CD4-positive, alpha-beta T cell treated with Interleukin-2 at 100 ng/mL for 4 hours (primary cell): ENCODE measurements around the gene TRIP10.
"Not testable (repeated sequence)": the region's sequence is repeated elsewhere in the genome, so short reads cannot be mapped to it uniquely, and the experiment has no call there.

Source experiments
- DNase-seq: peaks from one replicate; pipeline ENCODE4 v3.0.0-alpha.2; 2020; ENCODE audit warnings: low spot score

Gene TRIP10

DNA sequence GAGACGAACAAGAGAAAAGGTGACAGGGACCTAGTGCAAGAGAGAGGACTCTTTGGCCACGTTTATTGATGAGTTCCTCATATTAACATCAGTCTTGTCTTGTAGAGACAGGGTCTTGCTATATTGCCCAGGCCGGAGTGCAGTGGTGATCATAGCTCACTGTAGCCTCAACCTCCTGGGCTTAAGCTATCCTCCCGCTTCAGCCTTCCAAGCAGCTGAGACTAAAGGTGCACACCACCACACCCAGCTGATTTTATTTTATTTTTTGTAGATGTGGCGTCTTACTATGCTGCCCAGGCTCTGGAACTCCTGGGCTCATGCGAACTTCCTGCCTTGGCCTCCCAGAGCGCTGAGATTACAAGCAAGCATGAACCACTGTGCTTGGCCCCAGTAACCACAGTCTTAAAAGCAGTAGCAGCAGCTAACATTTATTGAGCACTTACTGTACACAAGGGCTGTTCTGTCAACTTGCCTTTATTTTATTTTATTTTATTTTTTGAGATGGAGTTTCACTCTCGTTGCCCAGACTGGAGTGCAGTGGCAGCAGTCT, 28.8 kb downstream of the TRIP10 start:
- DNase-seq = no peak

DNA sequence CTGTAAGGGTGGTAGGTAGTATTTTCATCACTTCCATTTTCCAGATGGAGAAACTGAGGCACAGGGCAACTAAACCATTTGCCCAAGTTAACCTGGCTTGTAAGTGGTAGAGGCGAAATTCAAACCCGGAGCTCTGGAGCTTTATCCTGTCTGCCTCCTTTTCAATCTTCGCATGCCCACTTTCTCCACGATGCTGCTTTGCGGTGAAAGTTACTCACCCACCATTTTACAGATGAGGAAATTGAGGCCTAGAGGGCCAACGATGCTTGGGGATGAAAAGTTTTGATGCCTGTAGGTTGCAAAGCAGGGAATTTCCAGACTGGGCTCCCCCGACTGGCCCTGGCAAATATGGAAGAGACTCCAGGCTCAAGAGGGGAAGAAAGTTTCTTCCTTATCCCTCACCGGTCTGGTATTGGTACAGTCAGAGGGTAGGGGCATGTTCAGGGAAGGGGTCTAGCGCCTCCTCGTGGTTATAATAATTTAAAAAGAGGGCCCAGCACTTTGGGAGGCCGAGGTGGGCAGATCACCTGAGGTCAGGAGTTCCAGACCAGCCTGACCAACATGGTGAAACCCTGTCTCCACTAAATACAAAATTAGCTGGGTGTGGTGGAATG, 29.6 kb downstream of the TRIP10 start:
- DNase-seq = peak; percentile 27

DNA sequence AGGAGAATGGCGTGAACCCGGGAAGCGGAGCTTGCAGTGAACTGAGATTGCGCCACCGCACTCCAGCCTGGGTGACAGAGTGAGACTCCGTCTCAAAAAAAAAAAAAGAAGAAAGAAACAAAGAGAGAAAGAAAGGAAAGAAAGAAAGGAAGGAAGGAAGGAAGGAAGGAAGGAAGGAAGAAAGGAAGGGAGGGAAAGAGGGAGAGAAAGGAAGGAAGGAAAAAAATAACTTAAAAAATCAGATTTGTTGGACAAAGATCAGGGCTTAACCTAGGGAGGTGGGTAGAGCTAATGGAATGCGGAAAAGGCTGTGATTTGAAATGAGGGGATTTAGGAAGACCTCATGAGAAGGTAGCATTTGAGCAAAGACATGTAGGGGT, 32.2 kb downstream of the TRIP10 start:
- not testable (repeated sequence) for DNase-seq

DNA sequence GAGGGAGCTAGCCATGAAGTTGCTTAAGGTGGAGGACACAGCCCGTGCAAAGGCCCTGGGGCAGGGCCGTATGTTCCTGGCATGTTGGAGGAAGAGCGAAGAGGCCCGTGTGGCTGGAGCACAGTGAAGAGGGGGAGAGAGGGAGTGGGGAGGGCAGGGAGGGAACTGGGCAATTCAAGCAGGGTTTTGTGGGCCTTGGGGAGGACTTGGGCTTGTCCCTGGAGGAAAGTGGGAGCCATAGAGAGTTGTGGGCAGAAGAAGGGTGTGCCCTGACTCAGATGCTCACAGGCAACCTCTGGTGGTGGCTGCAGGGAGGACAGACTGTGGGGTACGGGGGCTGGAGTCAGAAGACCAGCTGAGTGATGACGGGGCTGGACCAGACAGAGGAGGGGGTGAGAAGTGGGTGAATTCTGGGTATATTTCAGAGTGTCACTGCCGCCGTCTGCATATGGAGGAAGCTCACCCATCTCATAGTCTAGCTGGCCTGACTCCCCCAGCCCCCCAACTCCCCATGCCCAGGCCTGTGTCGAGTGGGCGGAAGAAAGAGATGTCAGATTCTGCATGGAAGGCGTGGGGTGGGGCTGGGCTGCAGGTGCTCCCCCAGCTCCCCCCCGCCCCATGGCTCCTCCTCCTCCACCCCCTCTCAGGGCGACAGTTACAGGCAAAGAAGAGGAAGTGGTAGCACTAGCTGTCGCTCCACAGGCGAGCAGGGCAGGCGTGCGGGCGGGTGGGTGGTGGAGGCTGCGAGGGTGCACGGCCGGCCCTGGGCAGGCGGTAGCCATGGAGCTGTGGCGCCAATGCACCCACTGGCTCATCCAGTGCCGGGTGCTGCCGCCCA, 32.8 kb downstream of the TRIP10 start, which contains the start of gene VAV1:
VAV1 (plus strand) TSS at position 681 of the 838 bp plus-strand sequence; CDS start at position 781, 100 bp downstream.
- DNase-seq = peak; percentile 83

DNA sequence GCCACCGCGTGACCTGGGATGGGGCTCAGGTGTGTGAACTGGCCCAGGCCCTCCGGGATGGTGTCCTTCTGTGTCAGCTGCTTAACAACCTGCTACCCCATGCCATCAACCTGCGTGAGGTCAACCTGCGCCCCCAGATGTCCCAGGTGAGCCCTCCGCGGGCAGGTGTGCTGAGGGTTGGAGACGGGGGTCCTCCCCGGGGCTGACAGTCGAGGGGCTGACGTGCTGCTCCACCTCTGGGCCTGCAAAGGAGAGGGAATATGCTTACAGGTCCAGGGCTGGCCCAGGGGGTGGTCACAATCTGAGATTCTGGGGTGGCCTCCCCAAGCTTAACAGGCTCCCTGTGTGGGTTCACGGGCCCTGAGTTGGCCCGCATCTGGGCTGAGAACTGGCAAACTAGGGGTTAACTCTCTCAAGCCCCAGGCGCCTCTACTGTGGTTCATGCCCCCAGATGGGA, 33.4 kb downstream of the TRIP10 start:
- DNase-seq = no peak

DNA sequence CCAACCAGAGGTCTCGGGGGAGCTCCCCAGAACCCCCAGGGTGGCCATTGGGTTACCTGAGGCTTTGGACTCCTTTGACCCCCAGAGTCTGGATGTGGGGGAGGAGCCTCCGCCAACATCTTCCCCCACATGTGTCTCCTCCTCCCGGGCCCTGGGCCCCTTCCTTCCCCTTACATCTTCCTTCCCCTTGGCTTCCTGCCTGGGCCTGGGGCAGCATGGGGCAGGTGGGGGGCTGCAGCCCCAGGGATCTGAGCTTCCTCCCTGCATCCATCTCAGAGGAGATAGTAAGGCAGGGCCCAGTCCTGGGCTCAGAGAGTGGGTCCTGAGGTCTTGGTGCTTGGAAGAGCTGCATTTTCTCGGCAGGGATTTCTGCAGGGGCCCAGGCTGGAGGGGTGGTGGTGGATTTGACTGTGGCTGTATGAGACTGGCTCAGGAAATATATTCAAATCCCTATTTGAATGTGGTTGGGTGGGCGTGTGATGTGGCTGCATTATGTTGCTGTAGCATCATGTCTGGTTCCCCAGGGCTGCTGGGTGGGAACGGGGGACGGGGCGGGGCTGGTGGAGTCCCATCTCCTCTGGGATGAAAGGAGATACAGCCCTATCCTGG, 33.9 kb downstream of the TRIP10 start:
- DNase-seq = peak; percentile 40

DNA sequence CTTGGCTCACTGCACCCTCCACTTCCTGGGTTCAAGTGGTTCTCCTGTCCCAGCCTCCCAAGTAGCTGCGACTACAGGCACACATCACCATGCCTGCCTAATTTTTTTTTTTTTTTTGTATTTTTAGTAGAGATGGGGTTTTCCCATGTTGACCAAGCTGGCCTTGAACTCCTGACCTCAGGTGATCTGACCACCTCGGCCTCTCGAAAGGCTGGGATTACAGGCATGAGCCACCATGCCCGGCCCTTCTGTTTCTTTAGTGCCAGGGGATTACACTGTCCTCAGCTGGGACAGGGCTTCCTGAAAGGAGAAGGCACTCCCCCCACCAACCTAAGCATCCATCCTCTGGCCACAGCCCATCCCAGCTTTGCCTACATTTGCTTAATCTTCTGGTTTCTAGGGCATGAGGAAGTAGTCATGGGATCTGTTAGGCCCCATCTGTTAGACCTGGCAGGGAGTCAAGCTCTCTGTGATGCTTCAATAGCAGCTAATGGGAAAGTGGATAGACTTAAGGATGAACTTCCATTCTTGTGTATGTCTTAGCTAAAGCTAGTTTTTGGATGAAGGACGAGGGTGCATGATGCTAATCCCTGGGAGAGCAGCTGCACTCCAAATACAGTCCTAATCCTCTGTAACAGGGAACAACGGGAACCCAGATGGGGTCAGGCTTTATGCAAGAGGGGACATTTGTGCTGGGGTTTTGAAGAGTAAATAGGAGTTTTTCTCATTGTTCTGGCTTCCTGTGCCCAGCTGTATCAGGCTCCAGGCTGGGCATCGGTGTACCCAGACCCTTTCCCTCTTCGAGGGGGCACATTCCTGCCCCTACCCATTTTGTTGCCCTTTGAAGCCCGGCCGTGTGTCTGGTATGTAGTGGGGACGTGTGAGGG, 35.6 kb downstream of the TRIP10 start:
- DNase-seq = no peak

DNA sequence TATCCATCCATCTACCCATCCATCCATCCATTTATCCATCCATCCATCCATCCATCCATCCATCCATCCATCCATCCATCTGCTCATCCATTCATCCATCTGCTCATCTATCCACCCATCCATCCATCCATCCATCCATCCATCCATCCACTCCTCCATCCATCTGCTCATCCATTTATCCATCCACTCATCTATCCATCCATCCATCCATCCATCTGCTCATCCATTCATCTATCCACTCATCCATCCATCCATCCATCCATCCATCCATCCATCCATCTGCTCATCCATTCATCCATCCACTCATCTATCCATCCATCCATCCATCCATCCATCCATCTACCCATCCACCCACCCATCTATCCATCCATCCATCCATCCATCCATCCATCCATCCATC, 36.6 kb downstream of the TRIP10 start:
- DNase-seq = not testable (repeated sequence)

DNA sequence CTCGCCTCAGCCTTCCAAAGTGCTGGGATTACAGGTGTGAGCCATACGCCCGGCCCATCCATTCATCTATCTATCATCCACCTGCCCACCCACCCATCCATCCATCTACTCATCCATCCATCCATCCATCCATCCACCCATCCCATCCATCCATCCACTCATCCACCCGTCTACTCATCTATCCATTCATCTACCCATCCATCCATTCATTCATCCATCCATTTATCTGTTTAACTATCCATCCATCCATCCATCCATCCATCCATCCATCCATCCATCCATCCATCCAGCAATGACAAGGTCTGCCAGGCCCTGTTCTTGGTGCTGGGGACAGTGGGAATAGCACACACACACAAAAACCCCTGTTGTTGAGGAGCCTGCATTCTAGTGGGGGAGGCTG, 37.5 kb downstream of the TRIP10 start:
- DNase-seq = no peak

DNA sequence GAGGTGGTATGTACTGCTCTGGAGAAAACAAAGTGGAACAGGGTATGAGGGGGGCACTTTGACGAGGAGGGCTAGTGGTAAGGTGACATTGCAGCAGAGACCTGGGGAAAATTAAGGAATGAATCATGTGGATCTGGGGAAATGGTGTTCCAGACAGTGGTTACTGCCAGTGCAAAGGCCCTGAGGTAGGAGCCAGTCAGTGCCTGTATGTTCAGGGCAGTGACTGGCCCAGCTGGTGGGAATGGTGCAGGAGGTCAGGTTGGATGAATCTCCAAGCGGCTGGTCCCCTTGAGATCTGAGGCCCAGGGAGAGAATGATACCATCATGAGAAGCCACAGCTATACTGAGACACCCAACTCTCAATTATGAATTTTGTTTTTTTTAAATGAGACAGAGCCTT, 38.0 kb downstream of the TRIP10 start:
- no peak for DNase-seq

DNA sequence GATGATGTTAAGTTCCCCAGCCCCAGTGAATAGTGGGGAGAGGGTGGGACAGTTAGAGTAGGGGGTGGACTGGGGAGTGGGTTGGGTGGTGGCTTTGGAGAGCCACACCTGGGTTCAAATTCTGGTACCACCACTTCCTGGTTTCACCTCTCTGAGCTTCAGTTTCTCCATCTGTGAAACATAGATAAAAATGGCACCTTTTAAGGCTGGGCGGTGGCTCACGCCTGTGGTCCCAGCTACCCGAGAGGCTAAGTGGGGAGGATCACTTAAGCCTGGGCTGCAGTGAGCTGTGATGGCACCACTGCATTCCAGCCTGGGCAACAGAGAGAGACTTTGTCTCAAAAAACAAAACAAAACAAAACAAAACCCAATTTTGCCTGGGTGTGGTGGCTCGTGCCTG, 38.9 kb downstream of the TRIP10 start:
- no peak for DNase-seq

DNA sequence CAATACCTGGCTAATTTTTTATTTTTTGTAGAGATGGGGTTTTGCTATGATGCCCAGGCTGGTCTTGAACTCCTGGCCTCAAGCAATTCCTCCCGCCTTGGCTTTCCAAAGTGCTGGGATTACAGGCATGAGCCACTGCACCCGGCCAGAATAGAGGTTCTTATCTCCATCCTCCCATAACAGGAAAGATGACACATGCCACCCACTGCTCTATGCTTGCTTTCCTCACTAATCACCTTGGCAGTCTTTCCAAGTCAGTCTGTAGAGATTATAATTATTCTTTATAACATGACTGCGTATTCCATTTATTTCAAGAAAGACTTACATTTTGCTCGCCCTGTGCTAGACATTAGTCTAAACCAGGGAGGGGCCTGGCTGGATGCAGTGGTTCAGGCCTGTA, 39.7 kb downstream of the TRIP10 start:
- no peak for DNase-seq

DNA sequence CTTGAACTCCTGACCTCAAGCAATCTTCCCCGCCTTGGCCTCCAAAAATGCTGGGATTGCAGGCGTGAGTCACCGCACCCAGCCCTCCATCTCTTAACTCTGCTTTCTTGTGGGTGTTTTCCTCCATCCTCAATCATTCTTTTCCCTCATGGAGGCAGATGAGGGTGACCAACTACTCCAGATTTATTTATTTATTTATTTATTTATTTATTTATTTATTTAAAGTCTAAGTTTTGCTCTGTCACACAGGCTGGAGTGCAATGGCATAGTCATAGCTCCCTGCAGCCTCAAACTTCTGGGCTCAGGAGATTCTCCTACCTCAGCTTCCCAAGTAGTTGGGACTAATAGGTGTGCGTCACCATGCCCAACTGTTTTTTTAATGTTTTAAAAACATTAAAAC, 47.9 kb downstream of the TRIP10 start:
- DNase-seq = no peak

DNA sequence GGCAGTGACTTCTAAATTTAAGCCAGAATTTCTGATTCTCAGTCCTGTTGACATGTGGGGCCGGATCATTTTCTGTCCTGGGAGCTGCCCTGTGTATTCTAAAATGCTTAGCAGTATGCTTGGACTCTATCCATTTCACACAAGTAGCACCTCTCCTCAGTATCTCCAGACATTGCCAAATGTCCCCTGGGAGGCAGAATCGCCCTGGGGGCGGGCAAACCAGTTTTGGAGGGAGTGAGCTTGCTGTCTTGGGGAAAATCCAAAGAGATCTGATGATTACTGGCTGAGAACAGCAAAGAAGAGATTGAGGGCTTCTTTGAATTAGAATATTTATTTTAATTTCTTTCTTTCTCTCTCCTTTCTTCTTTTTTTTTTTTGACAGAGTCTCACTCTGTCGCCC, 49.4 kb downstream of the TRIP10 start:
- DNase-seq = no peak

DNA sequence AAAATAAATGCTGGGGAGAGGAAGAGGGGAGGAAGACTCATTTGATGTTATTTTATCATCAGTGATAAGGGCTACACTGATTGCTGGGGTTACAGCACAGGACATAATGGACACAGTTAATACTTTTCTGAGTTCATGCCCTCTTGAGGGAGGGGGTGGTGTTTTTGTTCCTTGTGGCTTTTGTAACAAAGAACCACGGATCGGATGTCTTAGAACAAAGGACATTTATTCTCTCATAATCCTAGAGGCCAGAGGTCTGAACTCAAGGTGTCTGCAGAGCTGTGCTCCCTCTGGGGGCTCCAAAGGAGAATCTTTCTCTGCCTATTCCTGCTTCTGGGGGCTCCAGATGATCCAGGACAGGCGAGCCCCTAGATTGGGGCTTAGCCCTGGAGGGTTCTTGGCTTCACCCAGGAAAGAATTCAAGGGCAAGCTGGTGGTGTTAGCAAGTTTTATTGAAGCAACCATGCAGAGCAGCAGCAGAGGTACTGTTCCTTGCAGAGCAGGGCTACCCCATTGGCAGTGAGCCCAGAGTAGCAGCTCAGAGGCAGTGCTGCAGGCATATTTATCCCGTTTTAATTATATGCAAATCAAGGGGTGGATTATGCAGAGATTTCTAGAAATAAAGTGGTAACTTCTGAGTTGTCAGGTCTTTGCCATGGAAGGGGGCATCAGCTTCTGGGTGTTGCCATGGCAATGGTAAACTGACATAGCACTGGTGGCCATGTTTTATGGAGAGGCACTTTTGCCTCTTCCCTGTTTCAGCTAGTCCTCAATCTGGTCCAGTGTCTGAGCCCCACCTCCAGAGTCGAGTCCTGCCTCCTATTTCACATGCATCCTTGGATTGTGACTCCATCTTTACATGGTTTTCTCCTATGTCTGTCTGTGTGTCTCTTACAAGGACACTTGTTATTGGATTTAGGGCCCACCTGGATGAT, 51.0 kb downstream of the TRIP10 start:
- DNase-seq = no peak

DNA sequence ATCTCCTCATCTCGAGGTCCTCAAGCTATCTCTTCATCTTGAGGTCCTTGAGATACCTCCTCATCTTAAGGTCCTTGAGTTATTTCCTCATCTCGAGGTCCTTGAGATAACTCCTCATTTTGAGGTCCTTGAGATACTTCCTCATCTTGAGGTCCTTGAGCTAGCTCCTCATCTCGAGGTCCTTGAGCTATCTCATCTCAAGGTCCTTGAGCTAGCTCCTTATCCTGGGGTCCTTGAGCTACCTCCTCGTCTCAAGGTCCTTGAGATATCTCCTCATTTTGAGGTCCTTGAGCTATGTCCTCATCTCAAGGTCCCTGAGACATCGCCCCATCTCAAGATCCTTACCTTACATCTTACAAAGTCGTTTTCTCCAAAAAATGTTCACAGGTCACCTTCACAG, 51.8 kb downstream of the TRIP10 start:
- DNase-seq = no peak

DNA sequence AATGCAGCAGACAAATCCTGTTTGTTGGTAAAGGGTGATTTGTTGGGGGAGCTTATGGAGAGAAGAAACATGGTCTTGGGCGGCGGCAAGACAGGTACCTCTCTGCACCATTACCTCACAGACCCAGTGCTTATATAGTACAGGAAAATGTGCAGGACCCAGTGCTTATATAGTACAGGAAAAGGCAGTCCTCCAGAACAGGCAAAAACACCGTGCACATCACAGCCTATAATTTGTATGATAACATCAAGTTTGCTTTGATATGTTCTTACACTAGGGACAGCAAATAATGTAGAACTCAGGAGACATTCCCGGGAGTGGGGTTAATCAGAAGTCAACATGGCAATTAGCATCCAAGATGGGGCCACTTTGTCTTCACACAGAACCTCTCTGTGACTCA, 53.9 kb downstream of the TRIP10 start:
- no peak for DNase-seq

DNA sequence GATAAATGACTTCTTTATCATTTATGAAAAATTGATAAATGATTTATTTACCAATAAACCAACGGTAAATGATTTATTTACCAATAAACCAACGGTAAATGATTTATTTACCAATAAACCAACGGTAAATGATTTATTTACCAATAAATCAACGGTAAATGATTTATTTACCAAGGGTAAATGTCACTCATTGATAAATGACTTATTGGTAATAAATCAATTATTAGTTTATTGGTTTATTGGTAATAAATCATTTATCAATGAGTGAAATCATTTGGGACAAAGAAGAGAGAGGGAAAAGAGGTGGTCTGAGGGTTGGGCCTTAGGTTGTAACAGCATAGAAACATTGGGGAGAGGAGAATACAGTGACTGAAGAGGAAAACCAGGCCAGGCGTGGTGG, 54.5 kb downstream of the TRIP10 start:
- no peak for DNase-seq

DNA sequence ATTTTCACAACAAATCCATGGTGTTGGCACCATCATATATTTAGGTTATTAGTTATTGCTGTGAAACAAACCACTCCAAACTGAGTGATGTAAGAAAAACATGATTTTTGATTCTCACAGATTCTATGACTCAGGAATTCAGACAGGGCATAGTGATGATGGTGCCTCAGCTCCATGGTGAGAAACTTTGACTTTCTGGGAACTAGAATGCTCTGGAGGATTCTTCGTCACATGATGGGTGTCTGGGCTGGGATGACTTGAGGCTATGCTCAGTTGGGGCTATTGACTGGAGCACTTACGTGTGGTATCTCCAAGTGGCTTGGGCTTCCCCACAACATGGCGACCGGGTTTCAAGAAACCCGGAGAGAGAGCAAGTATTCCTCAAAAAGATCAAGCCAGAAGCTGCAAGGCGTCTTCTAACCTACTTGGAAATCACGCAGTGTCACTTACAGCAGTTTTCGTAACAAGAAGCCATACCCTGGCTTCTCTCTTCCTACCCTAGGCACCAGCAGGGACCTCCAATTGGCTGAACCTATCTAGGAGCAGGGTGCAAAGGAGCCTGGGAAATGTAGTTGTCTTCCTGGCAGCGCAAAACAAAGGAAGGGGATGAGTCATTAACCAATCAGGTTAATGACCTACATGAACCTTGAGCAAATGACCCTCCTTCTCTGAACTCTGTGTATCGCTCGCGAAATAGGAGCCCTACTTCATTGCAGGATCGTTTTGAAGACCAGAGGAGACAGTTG, 55.4 kb downstream of the TRIP10 start:
- DNase-seq = no peak

DNA sequence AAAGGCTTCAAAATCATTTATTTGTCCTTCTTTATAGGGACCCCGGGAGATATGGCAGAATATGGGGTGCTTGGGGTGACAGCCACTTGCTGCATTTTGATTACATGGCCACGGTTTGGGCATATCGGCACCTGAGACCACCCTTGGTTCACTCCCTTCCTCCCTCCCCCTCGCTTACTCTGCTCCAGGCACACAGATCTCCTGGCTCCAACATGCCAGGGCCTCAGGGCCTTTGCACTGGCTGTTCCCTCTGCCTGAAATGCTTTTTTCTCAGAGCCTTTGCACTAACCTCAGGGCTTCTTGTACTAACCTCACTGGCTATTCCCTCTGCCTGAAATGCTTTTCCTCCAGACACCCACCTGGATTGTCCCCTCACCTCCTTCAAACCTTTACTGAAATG, 56.8 kb downstream of the TRIP10 start:
- no peak for DNase-seq
